ENCODE data around the gene ANO8. TPM values are rescaled to one million over a fixed set of nuclear protein-coding genes. Genes with fewer than 3 reads are reported as not detected.

The ANO8 gene
- total RNA-seq, 1 experiment from 2014 or later = 21.9 TPM

GRCh38 chr19:17324357-17325114 is 10.1 kb downstream of the ANO8 start:
- no CpG with 5 or more reads among the region's 28 CpGs for WGBS (ENCODE audit: extremely low coverage, insufficient read length, low lambda C conversion rate)
- peaks cover 3% of the 10 kb centered on the region; the same call in 1 of the 2 replicates for H3K27me3 Mint-ChIP-seq (ENCODE audit: low read depth)
- H3K56ac ChIP-seq (ENCODE audit: insufficient read length, low read depth, low read length) = no peak overlapping the region
- no peak overlapping the region for H2BK120ac ChIP-seq (ENCODE audit: low read depth, low read length, poor library complexity, severe bottlenecking)
- peaks cover 5% of the 10 kb centered on the region for H3K23me2 ChIP-seq (ENCODE audit: insufficient read length, low read depth, low read length, poor library complexity, severe bottlenecking)
- H2AFZ ChIP-seq (ENCODE audit: low read length) = no peak overlapping the region
- no peak overlapping the region for H2BK12ac ChIP-seq (ENCODE audit: insufficient read length, low read depth, low read length)
- H3K9me3 ChIP-seq (ENCODE audit: control insufficient read depth, low read depth, low read length) = no peaks in the 10 kb centered on the region
- no peak overlapping the region for H3K4me3 Mint-ChIP-seq
- H3K27me3 ChIP-seq (ENCODE audit: insufficient read depth, low read length) = no peaks in the 10 kb centered on the region
- no peak for DNase-seq
- peaks cover 6 to 19% of the 10 kb centered on the region in 2 experiments for H3K4me1 Mint-ChIP-seq
- H3K27ac Mint-ChIP-seq = no peak overlapping the region
- no peak overlapping the region; the same call in 1 of the 2 replicates for H3K14ac ChIP-seq (ENCODE audit: insufficient read depth, low read length)
- H4K8ac ChIP-seq (replicated peaks; ENCODE audit: insufficient read length, low read depth, low read length) = no peak overlapping the region
- H2BK15ac ChIP-seq (ENCODE audit: low read depth, low read length) = no peak overlapping the region
- H3K79me2 ChIP-seq (ENCODE audit: insufficient read depth, low read length) = no peaks in the 10 kb centered on the region
- H4K20me1 ChIP-seq (ENCODE audit: control insufficient read depth, insufficient read depth, insufficient read length) = no peaks in the 10 kb centered on the region
- H3K4me1 ChIP-seq (ENCODE audit: insufficient read depth, low read length) = no peaks in the 10 kb centered on the region
- H3K9me3 Mint-ChIP-seq = no peaks in the 10 kb centered on the region
- no peak overlapping the region for H2BK5ac ChIP-seq (ENCODE audit: insufficient read length, low read length)
- no peak overlapping the region for H4K91ac ChIP-seq (ENCODE audit: insufficient read length, low read depth, low read length)
- no peak overlapping the region for H3K9ac ChIP-seq (ENCODE audit: extremely low read depth, insufficient read length, low read length)
- H3K18ac ChIP-seq (ENCODE audit: insufficient read length, low read depth, low read length) = no peak overlapping the region
- no peak overlapping the region for H3T11ph ChIP-seq (ENCODE audit: low read length)
- no peak overlapping the region for H3K27ac ChIP-seq (ENCODE audit: insufficient read length, low read depth, low read length)
- no peak overlapping the region for H3K23ac ChIP-seq (ENCODE audit: insufficient read length, low read depth, low read length)
- no peak overlapping the region for H4K5ac ChIP-seq (ENCODE audit: insufficient read length, low read depth, low read length)
- no peak overlapping the region for H3K4me2 ChIP-seq (ENCODE audit: insufficient read depth, insufficient read length, low read length)
- no peak overlapping the region for H3K4ac ChIP-seq (ENCODE audit: low read depth, low read length)
- no peak overlapping the region for H2AK5ac ChIP-seq (ENCODE audit: insufficient read length, low read length)
- H3K36me3 Mint-ChIP-seq (ENCODE audit: insufficient read depth in 1 of 3, low read depth in 3 of 3) = peaks cover 12 to 45% (median 27%) of the 10 kb centered on the region in 3 experiments
- no peak overlapping the region for H2BK20ac ChIP-seq (ENCODE audit: low read depth, low read length, poor library complexity, severe bottlenecking)
- TF ChIP-seq CTCF (conservative IDR thresholded peaks at IDR 0.05) = no peak
- H3K79me1 ChIP-seq (ENCODE audit: insufficient read depth, low read depth, low read length, poor library complexity, severe bottlenecking) = no peaks in the 10 kb centered on the region
